Neuronal stem cell (in vitro differentiated cells): ENCODE results near the gene FAM161A.
"Not testable (repeated sequence)": the region's sequence is repeated elsewhere in the genome, so short reads cannot be mapped to it uniquely, and the experiment has no call there.

Source experiments
- DNase-seq: peaks from one replicate; pipeline ENCODE4 v3.0.0-alpha.2; 2013; ENCODE audit warnings: low spot score
- H2AFZ ChIP-seq: one replicate; pipeline ENCODE4 v1.6.1; 2013; ENCODE audit warnings: mild to moderate bottlenecking, low read length, inconsistent platforms
- H2AK5ac ChIP-seq: 2 replicates; pipeline ENCODE4 v1.6.1; 2013; ENCODE audit warnings: low read depth, mild to moderate bottlenecking, inconsistent platforms, low read length, moderate library complexity, mixed read lengths
- H2BK120ac ChIP-seq: 2 replicates; pipeline ENCODE4 v1.6.1; 2013; ENCODE audit warnings: low read depth, mild to moderate bottlenecking, inconsistent platforms, low read length, moderate library complexity, mixed read lengths
- H2BK12ac ChIP-seq: one replicate; pipeline ENCODE4 v1.6.1; 2013; ENCODE audit warnings: low read length, inconsistent platforms
- H2BK15ac ChIP-seq: 2 replicates; pipeline ENCODE4 v1.6.1; 2013; ENCODE audit warnings: mild to moderate bottlenecking, low read length, inconsistent platforms, mixed read lengths
- H2BK5ac ChIP-seq: one replicate; pipeline ENCODE4 v1.6.1; 2013; ENCODE audit warnings: inconsistent platforms, mild to moderate bottlenecking, low read length, moderate library complexity
- H3K14ac ChIP-seq: one replicate; pipeline ENCODE4 v1.6.1; 2013; ENCODE audit warnings: low read length, inconsistent platforms
- H3K18ac ChIP-seq: 2 replicates; pipeline ENCODE4 v1.6.1; 2013; ENCODE audit warnings: low read length, inconsistent platforms
- H3K23ac ChIP-seq: 2 replicates; pipeline ENCODE4 v1.6.1; 2013; ENCODE audit warnings: low read depth, mild to moderate bottlenecking, mixed read lengths, low read length, inconsistent platforms; ENCODE audit not compliant: poor library complexity
- H3K27ac ChIP-seq: replicated peaks from 3 replicates; pipeline ENCODE4 v1.5.1; 2013; ENCODE audit warnings: low read length, inconsistent platforms
- H3K27me3 ChIP-seq, 3 experiments: 2 replicates each; pipeline ENCODE4 v1.6.1; 2013; ENCODE audit warnings: low read length in 3 of 3, mild to moderate bottlenecking in 2 of 3, inconsistent platforms in 1 of 3, low read depth in 1 of 3, mixed read lengths in 1 of 3, moderate library complexity in 1 of 3; ENCODE audit not compliant: control insufficient read depth in 3 of 3, insufficient read depth in 3 of 3
- H3K36me3 ChIP-seq, 2 donors: replicated peaks in 1 of 2; 2 replicates each; pipeline ENCODE4 v1.6.1; 2013; ENCODE audit warnings: low read length in 2 of 2; ENCODE audit not compliant: control insufficient read depth in 2 of 2, insufficient read depth in 2 of 2
- H3K4ac ChIP-seq: 2 replicates; pipeline ENCODE4 v1.6.1; 2013; ENCODE audit warnings: inconsistent platforms, mild to moderate bottlenecking, low read length, moderate library complexity
- H3K4me1 ChIP-seq, 2 donors: 1 replicate in 1 of 2; 2 replicates in 1 of 2; pipeline ENCODE4 v1.6.1; 2013; ENCODE audit warnings: low read length in 2 of 2, low read depth in 1 of 2; ENCODE audit not compliant: control insufficient read depth in 2 of 2, insufficient read depth in 1 of 2
- H3K4me2 ChIP-seq: one replicate; pipeline ENCODE4 v1.6.1; 2013; ENCODE audit warnings: mild to moderate bottlenecking, low read length, inconsistent platforms; ENCODE audit not compliant: insufficient read depth, poor library complexity, severe bottlenecking
- H3K4me3 ChIP-seq, 2 donors: 2 replicates each; pipeline ENCODE4 v1.5.1; 2013; ENCODE audit warnings: low read length in 2 of 2, mild to moderate bottlenecking in 2 of 2, inconsistent platforms in 1 of 2, moderate library complexity in 1 of 2
- H3K79me1 ChIP-seq: one replicate; pipeline ENCODE4 v1.6.1; 2013; ENCODE audit warnings: low read depth, mild to moderate bottlenecking, inconsistent platforms, low read length, moderate library complexity
- H3K9ac ChIP-seq: one replicate; pipeline ENCODE4 v1.6.1; 2013; ENCODE audit warnings: mild to moderate bottlenecking, low read depth, low read length, inconsistent platforms; ENCODE audit not compliant: poor library complexity
- H3K9me3 ChIP-seq, 2 donors: replicated peaks in 1 of 2; 2 replicates each; pipeline versions ENCODE3 to v1.6.1; 2013; ENCODE audit warnings: low read length in 2 of 2, mild to moderate bottlenecking in 2 of 2, inconsistent platforms in 1 of 2, low read depth in 1 of 2, mixed read lengths in 1 of 2, moderate library complexity in 1 of 2; ENCODE audit not compliant: control insufficient read depth in 2 of 2, insufficient read depth in 1 of 2
- H4K8ac ChIP-seq: one replicate; pipeline ENCODE4 v1.6.1; 2013; ENCODE audit warnings: low read depth, mild to moderate bottlenecking, inconsistent platforms, low read length, moderate library complexity
- H4K91ac ChIP-seq: one replicate; pipeline ENCODE4 v1.6.1; 2013; ENCODE audit warnings: low read length, low read depth, mild to moderate bottlenecking, inconsistent platforms; ENCODE audit not compliant: poor library complexity
- WGBS, 2 donors: extraction: QIAGEN DNeasy Blood & Tissue Kit; methylation state at CpG; one replicate each; pipeline ENCODE4 v1.1.7; 2013; ENCODE audit warnings: missing lambda C conversion rate in 2 of 2, mixed read lengths in 1 of 2; ENCODE audit not compliant: insufficient read length in 2 of 2, insufficient replicate concordance in 1 of 2; ENCODE audit errors: extremely low coverage in 2 of 2; 5-methylcytosine and 5-hydroxymethylcytosine counted together

The FAM161A gene

GRCh38 chr2:61822255-61822654, 31.6 kb downstream of the FAM161A start:
- no peak overlapping the region for H2BK12ac ChIP-seq
- H3K4me3 ChIP-seq: no peak overlapping the region
- no peak overlapping the region for H2AK5ac ChIP-seq
- H3K4ac ChIP-seq: no peak overlapping the region
- no peaks in the 10 kb centered on the region for H3K79me1 ChIP-seq
- peaks cover 0 to 7% of the 10 kb centered on the region in 2 donors for H3K4me1 ChIP-seq
- no peak overlapping the region for H3K18ac ChIP-seq
- no peak overlapping the region for H2BK15ac ChIP-seq
- DNase-seq: no peak
- no peaks in the 10 kb centered on the region for H3K27me3 ChIP-seq
- no peak overlapping the region for H2BK5ac ChIP-seq
- no peak overlapping the region for H2BK120ac ChIP-seq
- H3K14ac ChIP-seq: no peak overlapping the region
- H3K23ac ChIP-seq: no peak overlapping the region
- H3K9me3 ChIP-seq: no peaks in the 10 kb centered on the region
- no peak overlapping the region for H2AFZ ChIP-seq
- H4K91ac ChIP-seq: no peak overlapping the region
- no peak overlapping the region for H3K4me2 ChIP-seq
- H3K9ac ChIP-seq: no peak overlapping the region
- H3K27ac ChIP-seq: no peak overlapping the region
- no CpG with 5 or more reads among the region's 2 CpGs for WGBS, 2 donors
- H3K36me3 ChIP-seq: peaks cover 2 to 20% of the 10 kb centered on the region in 2 donors
- no peak overlapping the region for H4K8ac ChIP-seq

- Histone ChIP-seq H2AK5ac (no peak overlapping the region), H4K91ac (no peak overlapping the region), H3K27ac (no peak overlapping the region), H3K4me2 (no peak overlapping the region), H3K4me3 (no peak overlapping the region), H3K4me1 (no peaks in the 10 kb centered on the region), H3K23ac (no peak overlapping the region), H3K36me3 (no peaks in the 10 kb centered on the region), H2BK15ac (no peak overlapping the region), H3K4ac (no peak overlapping the region), H3K79me1 (no peaks in the 10 kb centered on the region), H3K27me3 (no peaks in the 10 kb centered on the region), H2BK5ac (no peak overlapping the region), H3K18ac (no peak overlapping the region), H3K14ac (no peak overlapping the region), H2BK12ac (no peak overlapping the region), H3K9ac (no peak overlapping the region), H4K8ac (no peak overlapping the region), H2AFZ (peak overlapping the region; percentile 51), H2BK120ac (no peak overlapping the region), H3K9me3 (no peaks in the 10 kb centered on the region)
- no peak for DNase-seq
- no CpG with 5 or more reads among the region's 20 CpGs for WGBS, 2 donors
Observed at GRCh38 chr2:61816480-61817355, 37.1 kb downstream of the FAM161A start.

GRCh38 chr2:61814539-61815160, 39.2 kb downstream of the FAM161A start:
- Histone ChIP-seq H2AK5ac (no peak overlapping the region), H3K18ac (no peak overlapping the region), H3K4ac (no peak overlapping the region), H3K23ac (no peak overlapping the region), H2AFZ (no peak overlapping the region), H3K4me1 (no peaks in the 10 kb centered on the region), H2BK12ac (no peak overlapping the region), H3K4me3 (no peak overlapping the region), H3K27me3 (peaks cover 0 to 2% (median 0%) of the 10 kb centered on the region in 3 experiments), H2BK5ac (no peak overlapping the region), H3K4me2 (no peak overlapping the region), H3K79me1 (no peaks in the 10 kb centered on the region), H2BK120ac (no peak overlapping the region), H4K8ac (no peak overlapping the region), H4K91ac (no peak overlapping the region), H3K9ac (no peak overlapping the region), H3K14ac (no peak overlapping the region), H3K27ac (no peak overlapping the region), H2BK15ac (no peak overlapping the region), H3K9me3 (no peaks in the 10 kb centered on the region), H3K36me3 (no peaks in the 10 kb centered on the region)
- no CpG with 5 or more reads among the region's 6 CpGs for WGBS, 2 donors
- DNase-seq: no peak

- not testable (repeated sequence) for H3K4me3 ChIP-seq, H2BK12ac ChIP-seq, H2AFZ ChIP-seq, H3K4me1 ChIP-seq, H3K4me2 ChIP-seq, DNase-seq, H3K27me3 ChIP-seq, H3K4ac ChIP-seq, H2AK5ac ChIP-seq, H3K23ac ChIP-seq, H2BK5ac ChIP-seq, H2BK15ac ChIP-seq, H3K27ac ChIP-seq, H4K91ac ChIP-seq, H2BK120ac ChIP-seq, H3K79me1 ChIP-seq, H3K14ac ChIP-seq, H4K8ac ChIP-seq, H3K18ac ChIP-seq, H3K36me3 ChIP-seq, H3K9ac ChIP-seq, H3K9me3 ChIP-seq
- WGBS, 2 donors: no CpG with 5 or more reads among the region's 3 CpGs
Observed at GRCh38 chr2:61813314-61813713, 40.5 kb downstream of the FAM161A start.
